ENCODE results near the gene TENM4. TPM values are rescaled to one million over a fixed set of nuclear protein-coding genes. Genes with fewer than 3 reads are reported as not detected.

TENM4 gene
- total RNA-seq, 1 donor from 2014 or later, result 3.8 TPM

DNA sequence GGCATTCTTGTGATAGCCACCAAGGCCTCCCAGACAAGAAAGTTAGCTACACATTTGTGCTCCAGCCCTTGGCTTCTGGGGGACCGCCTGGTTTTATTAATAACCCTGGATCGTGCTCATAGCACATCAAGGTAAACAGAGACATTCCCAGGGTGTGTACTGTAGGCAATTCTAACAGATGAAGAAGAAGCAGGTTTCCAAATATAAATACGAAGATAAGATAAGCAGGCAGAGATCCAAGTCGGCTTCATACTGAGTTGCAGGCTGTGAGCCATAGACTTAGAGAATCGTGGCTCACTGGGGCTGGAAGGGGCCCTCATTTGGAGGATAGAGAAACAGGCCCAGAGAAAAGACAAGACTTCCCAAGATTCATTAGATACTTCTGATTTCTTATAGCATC, 131.4 kb downstream of the TENM4 start:
- Mint-ChIP-seq H3K4me1 (ENCODE audit: low read depth) (peaks cover 9% of the 10 kb centered on the region), H3K27ac (ENCODE audit: unreplicated experiment) (no peak overlapping the region), H3K4me3 (ENCODE audit: unreplicated experiment) (no peak overlapping the region), H3K27me3 (ENCODE audit: low read depth) (no peaks in the 10 kb centered on the region), H3K36me3 (ENCODE audit: low read depth) (no peaks in the 10 kb centered on the region), H3K9me3 (ENCODE audit: low read depth) (no peaks in the 10 kb centered on the region)
- DNase-seq (ENCODE audit: low spot score), result no peak
- TF ChIP-seq, protein P1, sequence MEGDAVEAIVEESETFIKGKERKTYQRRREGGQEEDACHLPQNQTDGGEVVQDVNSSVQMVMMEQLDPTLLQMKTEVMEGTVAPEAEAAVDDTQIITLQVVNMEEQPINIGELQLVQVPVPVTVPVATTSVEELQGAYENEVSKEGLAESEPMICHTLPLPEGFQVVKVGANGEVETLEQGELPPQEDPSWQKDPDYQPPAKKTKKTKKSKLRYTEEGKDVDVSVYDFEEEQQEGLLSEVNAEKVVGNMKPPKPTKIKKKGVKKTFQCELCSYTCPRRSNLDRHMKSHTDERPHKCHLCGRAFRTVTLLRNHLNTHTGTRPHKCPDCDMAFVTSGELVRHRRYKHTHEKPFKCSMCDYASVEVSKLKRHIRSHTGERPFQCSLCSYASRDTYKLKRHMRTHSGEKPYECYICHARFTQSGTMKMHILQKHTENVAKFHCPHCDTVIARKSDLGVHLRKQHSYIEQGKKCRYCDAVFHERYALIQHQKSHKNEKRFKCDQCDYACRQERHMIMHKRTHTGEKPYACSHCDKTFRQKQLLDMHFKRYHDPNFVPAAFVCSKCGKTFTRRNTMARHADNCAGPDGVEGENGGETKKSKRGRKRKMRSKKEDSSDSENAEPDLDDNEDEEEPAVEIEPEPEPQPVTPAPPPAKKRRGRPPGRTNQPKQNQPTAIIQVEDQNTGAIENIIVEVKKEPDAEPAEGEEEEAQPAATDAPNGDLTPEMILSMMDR (IDR thresholded peaks at IDR 0.05), result no peak

DNA sequence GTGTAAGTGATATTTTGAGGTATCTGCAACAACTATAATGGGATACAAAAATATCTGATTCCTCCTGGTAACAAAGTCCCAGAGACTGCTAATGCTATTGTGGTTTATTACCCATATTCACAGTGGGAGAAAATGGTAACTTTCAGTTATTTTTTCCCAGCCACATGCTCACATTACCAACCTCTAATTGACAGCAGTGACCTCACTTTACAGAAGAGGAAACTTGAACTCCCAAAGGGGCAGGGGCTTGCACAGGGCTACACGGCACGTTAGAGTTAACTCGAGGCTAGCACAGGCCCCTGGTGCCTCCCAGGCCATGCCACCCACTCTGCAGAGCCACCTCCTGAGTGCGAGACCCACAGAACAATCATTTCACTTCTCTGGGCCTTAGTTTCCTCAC, 132.4 kb downstream of the TENM4 start:
- H3K4me3 Mint-ChIP-seq (ENCODE audit: unreplicated experiment), result no peak overlapping the region
- TF ChIP-seq, protein P1 (IDR thresholded peaks at IDR 0.05), result no peak

DNA sequence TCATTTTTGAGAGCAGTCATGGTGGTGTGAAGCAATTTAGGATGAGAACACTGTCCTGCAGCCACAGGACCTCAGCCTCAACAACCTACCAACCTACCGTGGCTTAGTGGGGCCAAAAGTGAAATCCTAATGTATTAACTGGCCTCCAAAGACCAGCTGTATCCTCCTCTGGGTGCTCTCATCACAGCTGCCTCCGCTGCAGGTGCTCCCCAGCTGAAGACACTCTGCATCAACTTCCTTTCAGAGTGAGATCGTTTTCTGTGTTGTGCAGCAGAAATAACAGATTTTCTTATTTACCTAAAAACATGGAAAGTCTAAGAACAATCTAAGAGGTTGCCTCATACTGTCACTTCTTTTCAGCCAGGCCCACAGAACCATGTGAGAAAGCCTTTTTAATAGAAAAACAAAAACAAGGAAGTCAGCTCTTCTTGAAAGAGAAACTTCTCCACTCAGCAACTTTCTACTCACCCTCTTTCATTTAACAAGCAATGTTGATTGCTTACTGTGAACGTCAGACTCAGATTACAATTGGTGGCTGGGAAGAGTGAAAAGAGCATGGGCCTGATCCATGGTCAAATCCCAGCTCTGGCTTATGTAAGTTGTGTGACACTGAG, 136.1 kb downstream of the TENM4 start:
- Mint-ChIP-seq H3K27me3 (ENCODE audit: low read depth) (no peaks in the 10 kb centered on the region), H3K9me3 (ENCODE audit: low read depth) (no peaks in the 10 kb centered on the region), H3K36me3 (ENCODE audit: low read depth) (no peaks in the 10 kb centered on the region), H3K4me1 (ENCODE audit: low read depth) (no peaks in the 10 kb centered on the region), H3K4me3 (ENCODE audit: unreplicated experiment) (no peak overlapping the region), H3K27ac (ENCODE audit: unreplicated experiment) (no peak overlapping the region)
- TF ChIP-seq, protein P1 (IDR thresholded peaks at IDR 0.05), result no peak
- no peak for DNase-seq (ENCODE audit: low spot score)

More for the DNA sequence above, 132.4 kb downstream of the TENM4 start:
- Mint-ChIP-seq H3K9me3 (ENCODE audit: low read depth) (no peaks in the 10 kb centered on the region), H3K27me3 (ENCODE audit: low read depth) (no peaks in the 10 kb centered on the region), H3K27ac (ENCODE audit: unreplicated experiment) (no peak overlapping the region), H3K36me3 (ENCODE audit: low read depth) (no peaks in the 10 kb centered on the region), H3K4me1 (ENCODE audit: low read depth) (peaks cover 8% of the 10 kb centered on the region)
- no peak for DNase-seq (ENCODE audit: low spot score)

DNA sequence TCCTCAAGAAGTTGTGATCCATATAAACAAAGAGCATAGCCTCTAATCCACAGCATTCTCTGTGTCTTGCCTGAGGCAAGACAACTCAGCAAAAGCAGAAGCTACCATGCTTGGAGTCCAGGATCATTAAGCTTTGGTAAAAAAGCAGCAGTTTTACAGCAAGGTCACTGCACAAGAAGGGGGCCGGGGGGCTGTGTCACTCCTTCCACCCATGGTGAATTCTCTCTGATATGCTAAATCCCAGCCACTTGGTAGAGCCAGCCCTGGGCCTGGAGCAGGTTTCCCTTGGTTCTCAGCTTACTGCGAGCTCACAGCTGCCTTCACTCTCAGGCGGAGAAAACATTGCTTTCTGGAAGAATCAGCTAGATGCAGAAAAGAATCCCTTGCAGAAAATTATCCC, 144.7 kb downstream of the TENM4 start:
- TF ChIP-seq, protein P1 (IDR thresholded peaks at IDR 0.05), result no peak
- Mint-ChIP-seq H3K9me3 (ENCODE audit: low read depth) (no peaks in the 10 kb centered on the region), H3K4me1 (ENCODE audit: low read depth) (no peaks in the 10 kb centered on the region), H3K27ac (ENCODE audit: unreplicated experiment) (no peak overlapping the region), H3K4me3 (ENCODE audit: unreplicated experiment) (no peak overlapping the region), H3K36me3 (ENCODE audit: low read depth) (no peaks in the 10 kb centered on the region), H3K27me3 (ENCODE audit: low read depth) (no peaks in the 10 kb centered on the region)
- DNase-seq (ENCODE audit: low spot score), result no peak

DNA sequence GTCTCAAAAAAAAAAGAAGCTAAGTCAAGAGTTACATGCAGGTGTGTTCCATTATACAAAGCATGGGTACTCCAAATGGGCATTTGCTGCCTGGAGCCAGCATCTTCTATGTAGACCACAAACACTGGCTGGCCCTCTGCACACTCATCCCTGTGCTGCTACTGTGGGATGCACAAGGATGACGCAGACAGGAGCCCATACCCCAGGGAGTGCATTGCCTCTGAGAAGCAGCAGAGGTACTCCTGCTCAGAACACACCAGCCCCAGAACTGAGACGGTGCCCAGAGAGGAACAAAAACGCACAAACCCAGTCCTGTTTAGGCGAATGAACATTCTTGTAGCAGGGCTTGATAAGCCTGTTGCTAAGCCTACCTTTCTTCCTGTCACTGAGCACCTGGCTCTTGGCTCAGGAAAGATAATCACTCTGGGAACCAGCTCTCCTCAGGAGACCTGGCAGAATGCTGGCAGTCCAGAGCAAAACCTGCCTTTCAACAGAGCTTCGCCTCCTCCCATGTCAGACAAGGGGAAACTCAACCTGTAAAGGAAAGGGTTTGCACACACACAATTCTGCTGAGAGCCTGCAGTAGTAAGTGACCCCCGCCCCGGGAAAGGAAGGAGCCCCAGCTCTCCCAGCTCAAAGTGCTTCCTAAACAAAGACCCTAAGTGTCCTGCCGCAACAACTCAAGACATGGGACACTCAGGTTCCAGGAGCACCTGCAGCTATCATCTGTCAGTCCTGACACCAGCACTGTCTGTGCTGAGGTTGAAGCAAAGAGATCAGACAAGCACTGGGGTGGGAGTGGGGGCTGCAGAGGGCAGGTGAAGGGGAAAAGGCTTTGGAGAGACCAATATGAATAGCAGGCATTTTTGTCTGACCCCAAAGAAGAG, 145.7 kb downstream of the TENM4 start:
- H3K27ac Mint-ChIP-seq (ENCODE audit: unreplicated experiment), result no peak overlapping the region
- TF ChIP-seq, protein P1 (IDR thresholded peaks at IDR 0.05), result no peak
- no peaks in the 10 kb centered on the region for H3K36me3 Mint-ChIP-seq (ENCODE audit: low read depth)
- H3K4me3 Mint-ChIP-seq (ENCODE audit: unreplicated experiment), result no peak overlapping the region
- DNase-seq (ENCODE audit: low spot score), result no peak
- no peaks in the 10 kb centered on the region for H3K9me3 Mint-ChIP-seq (ENCODE audit: low read depth)
- H3K27me3 Mint-ChIP-seq (ENCODE audit: low read depth), result no peaks in the 10 kb centered on the region
- H3K4me1 Mint-ChIP-seq (ENCODE audit: low read depth), result no peaks in the 10 kb centered on the region

All from chondrocyte (in vitro differentiated cells).